H54 (cell line): ENCODE data around the gene TSPAN1.

Experiments
- DNase-seq: peaks from one replicate; pipeline ENCODE4 v3.0.0; 2011; ENCODE audit warnings: low spot score, mixed read lengths; ENCODE audit not compliant: insufficient read length
- FAIRE-seq: peaks from 3 replicates; lab custom pipeline; 2011; peaks lifted over from hg19 to GRCh38; lab: Jason Lieb, UNC
- POLR2A ChIP-seq: IDR thresholded peaks from 2 replicates; pipeline ENCODE4 v1.6.1; 2011; ENCODE audit warnings: low read depth, mild to moderate bottlenecking, low read length

The TSPAN1 gene, protein sequence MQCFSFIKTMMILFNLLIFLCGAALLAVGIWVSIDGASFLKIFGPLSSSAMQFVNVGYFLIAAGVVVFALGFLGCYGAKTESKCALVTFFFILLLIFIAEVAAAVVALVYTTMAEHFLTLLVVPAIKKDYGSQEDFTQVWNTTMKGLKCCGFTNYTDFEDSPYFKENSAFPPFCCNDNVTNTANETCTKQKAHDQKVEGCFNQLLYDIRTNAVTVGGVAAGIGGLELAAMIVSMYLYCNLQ

DNA sequence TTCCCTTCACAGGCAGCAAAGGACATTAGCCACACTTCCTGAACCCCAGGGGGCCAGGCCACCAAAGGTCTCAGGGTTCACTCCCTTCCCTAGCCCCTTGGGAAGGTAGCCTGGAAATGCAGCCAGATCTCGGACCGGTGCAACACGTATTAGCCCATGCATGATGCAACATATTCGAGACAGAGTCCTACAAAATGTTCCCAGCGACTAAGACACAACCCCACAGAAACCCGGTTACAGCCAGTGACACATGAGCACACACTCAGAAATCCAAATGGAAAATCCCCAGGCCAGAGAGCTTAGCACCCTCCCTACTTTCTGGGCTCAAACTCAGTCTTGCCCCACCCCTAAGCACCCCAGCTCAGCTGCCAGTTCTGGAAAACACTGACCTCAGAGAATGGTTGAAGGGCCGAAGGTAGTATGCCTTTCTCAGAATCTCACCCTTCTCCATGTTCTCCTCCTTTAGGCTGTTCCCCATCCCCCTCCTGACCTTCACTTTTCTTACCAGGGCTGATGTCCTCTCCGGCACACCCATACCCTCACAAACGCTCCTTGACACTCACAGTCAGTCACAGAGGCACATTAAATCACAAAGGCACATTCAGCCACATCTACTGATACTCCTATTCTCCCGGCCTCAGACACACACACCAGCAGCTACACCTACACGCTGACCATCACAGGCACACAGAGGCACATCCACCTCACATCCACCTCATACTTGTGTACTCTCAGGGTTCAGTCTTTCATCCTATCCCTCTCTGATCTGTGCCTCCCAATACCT is at the start of gene TSPAN1:
Gene TSPAN1 (plus strand): TSS at position 640 of the 784 bp plus-strand sequence. CDS start 6,021 bp downstream, outside the sequence.
- DNase-seq (no peak), FAIRE-seq (no peak)
- no peak for TF ChIP-seq POLR2A

DNA sequence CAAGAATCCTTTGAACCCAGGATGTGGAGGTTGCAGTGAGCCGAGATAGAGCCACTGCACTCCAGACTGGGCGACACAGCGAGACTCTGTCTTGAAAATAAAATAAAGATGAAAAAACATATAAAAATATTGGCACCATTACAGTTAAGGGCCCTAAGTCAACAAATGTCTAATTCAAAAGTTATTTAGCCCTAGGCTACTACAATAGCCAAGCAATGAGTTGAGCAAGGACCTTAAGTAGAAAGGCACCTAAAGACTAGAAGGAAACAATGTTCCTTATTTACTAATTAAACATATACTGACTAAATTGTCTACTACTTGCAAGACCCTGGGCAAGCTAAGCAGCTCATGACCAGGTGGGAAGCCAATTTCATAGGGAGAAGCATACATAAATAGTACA is 46.5 kb upstream of the TSPAN1 start:
- no peak for TF ChIP-seq POLR2A
- DNase-seq (no peak), FAIRE-seq (no peak)

DNA sequence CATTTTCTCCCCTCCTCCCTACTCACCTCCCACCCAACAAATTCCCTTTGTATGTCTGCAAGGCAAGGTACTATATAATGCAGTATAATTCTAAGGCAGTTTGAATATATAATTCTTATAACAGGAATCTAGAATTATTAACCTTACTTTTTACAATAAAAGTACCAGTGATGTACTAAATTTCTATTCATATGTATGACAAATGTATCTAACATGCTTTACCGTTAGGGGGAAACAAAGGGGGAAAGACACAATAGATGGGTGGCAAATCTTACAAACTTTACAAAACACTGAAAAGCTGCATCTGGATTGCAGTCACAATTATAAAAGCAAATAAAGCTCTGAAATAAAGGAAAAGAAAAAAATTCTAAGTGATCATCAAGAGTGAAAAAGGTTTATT is 44.8 kb upstream of the TSPAN1 start:
- no peak for DNase-seq
- FAIRE-seq, result no peak
- no peak for TF ChIP-seq POLR2A

GRCh38 chr1:46130606-46131005 is 44.3 kb upstream of the TSPAN1 start:
- DNase-seq (no peak), FAIRE-seq (no peak)
- no peak for TF ChIP-seq POLR2A

DNA sequence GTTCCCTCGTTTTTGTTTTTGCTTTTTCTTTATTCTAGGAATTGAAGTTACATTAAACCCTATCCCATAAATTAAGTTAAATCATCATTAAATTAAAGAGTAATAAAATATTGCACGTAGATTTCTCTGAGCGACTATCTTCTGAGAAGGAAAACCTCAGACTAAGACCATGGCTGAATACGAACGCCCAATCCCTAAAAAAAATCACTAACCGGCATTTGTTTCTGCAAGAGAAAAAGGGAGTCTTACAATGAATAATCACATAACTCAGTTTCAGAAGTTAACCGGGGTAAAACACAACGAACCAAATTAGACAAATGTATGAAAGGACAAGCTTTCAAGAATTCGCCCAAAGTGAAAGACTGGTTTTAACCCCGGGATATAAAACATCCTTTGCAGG is 43.8 kb upstream of the TSPAN1 start:
- DNase-seq (no peak), FAIRE-seq (no peak)
- no peak for TF ChIP-seq POLR2A

DNA sequence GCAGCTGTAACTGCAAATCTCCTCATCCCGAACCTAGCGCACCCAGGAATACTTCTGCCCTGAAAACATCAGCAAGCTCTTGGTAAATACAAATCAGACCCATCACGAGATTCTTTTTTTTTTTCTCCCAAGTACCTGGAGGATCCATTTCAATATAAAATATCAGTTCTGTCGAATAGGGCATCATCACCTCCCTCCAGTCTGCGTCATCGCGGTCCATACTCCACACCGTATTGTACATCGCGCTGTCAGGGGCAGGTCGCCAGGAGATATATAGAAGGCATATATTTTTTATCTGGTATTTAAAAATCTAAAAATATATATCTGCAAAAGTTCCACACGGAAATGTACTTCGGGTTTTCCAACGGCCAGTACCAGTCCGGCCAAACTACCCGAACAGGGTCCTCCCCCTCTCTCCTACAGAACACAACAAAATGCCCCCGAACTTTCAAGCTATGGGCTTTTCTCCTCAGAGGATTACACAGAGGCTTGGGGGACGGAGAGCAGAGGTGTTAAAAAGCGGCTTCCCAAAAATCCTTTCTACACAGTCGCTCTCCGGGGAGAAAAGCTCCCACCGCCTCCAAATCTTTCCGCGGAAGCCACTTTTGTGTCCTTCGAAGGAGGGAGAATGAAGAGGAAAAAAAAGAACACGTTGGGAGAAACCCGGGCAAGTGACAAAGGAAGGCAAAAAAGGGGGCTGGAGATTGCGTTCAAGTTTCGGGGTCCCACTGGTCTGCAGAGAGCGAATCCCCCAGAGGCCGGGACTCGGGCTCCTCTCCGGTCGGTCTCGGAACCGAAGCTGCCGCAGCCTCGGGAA is 43.0 kb upstream of the TSPAN1 start:
- TF ChIP-seq POLR2A, result no peak
- no peak for DNase-seq
- no peak for FAIRE-seq

GRCh38 chr1:46132529-46133180 is 42.2 kb upstream of the TSPAN1 start, which contains the start of gene PIK3R3:
TSS of gene PIK3R3 (minus strand) at chr1:46132629. CDS start at chr1:46131952, 677 bp downstream.
- peak; percentile 98 for TF ChIP-seq POLR2A
- DNase-seq (peak; percentile 96), FAIRE-seq (peak; percentile 89)

- FAIRE-seq (no peak), DNase-seq (peak; percentile 61)
- TF ChIP-seq POLR2A, result no peak; the same call in 1 of the 2 replicates
Measured at GRCh38 chr1:46133181-46133658, 41.7 kb upstream of the TSPAN1 start.

DNA sequence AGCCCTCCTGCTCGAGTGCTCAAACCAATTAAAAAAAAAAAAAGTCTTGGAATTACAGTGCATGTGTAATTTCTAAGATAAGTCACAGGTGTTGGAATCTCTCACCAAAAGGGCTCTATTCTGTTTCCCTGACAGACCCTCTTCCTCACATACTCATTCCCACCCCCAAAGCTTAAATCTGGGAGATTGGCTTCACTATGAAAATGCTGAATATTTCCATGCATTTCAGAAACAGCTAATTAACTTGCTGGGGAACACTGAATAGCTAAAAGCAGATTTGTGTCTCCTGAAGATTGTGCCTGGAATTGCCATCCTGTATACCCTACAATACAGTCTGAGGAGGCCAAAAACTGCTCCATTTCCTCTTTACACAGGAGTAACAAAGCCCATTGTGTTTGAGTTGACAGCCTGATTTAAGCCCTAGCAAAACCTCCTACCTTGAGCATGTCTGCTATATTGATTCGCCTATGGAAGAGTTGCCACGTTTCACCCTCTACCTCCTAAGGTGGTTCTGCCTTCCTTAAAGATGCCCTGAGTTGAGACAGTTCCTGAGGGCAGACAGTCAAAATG is 41.0 kb upstream of the TSPAN1 start:
- no peak for FAIRE-seq
- TF ChIP-seq POLR2A, result no peak

GRCh38 chr1:46134660-46135331 is 40.1 kb upstream of the TSPAN1 start:
- no peak for TF ChIP-seq POLR2A
- no peak for DNase-seq
- FAIRE-seq, result no peak

More for the DNA sequence above, 41.0 kb upstream of the TSPAN1 start:
- no peak for DNase-seq

- TF ChIP-seq POLR2A, result no peak
- DNase-seq (no peak), FAIRE-seq (no peak)
Measured at GRCh38 chr1:46136711-46137110, 38.2 kb upstream of the TSPAN1 start.

GRCh38 chr1:46137916-46138315 is 37.0 kb upstream of the TSPAN1 start:
- no peak for TF ChIP-seq POLR2A
- no peak for FAIRE-seq
- no peak for DNase-seq
